ENCODE measurements around the gene GAREM2. TPM values are rescaled to one million over a fixed set of nuclear protein-coding genes. Genes with fewer than 3 reads are reported as not detected.

Gene GAREM2
- total and polyA plus RNA-seq, 9 of the 15 experiments (the other 6 are each of a cell fraction or from before 2014, with no cell fraction given): 1.7 to 12.4 (median 2.5) TPM

- BruUV-seq (replicated peaks): no TSS peak
- no peak overlapping the region for H3K27ac ChIP-seq (ENCODE audit: extremely low read depth, low read depth, low read length)
- ChIA-PET CTCF (ENCODE audit: low intra/inter-chr PET ratio) (no interaction called here), POLR2A (no interaction called here)
- H3K4me3 ChIP-seq: no peak overlapping the region
- H3K9me3 ChIP-seq (replicated peaks; ENCODE audit: control insufficient read depth, insufficient read depth, low read depth, low read length): no peaks in the 10 kb centered on the region
- no peaks in the 10 kb centered on the region for H3K9me1 ChIP-seq (ENCODE audit: control insufficient read depth, insufficient read depth, low read length)
- no peak for ATAC-seq
- 39% methylated on average over 4 of the region's 5 CpGs for WGBS (ENCODE audit: insufficient coverage, low coverage, missing lambda C conversion rate)
- no peak overlapping the region for H3K4me2 ChIP-seq (ENCODE audit: insufficient read depth, low read length)
- no peaks in the 10 kb centered on the region for H3K36me3 ChIP-seq (ENCODE audit: control insufficient read depth, insufficient read depth, low read length)
- in situ Hi-C loops (cut with MboI): no loop called here
- H3K27me3 ChIP-seq (ENCODE audit: control insufficient read depth in 2 of 2, insufficient read depth in 2 of 2, low read length in 2 of 2): peaks cover 0 to 5% of the 10 kb centered on the region in 2 experiments; a peak in 2 of 5 replicates
- H3K4me1 ChIP-seq (replicated peaks in 1 of 2; ENCODE audit: control insufficient read depth in 2 of 2, insufficient read depth in 2 of 2, low read length in 2 of 2): peaks cover 0 to 30% of the 10 kb centered on the region in 2 experiments; a peak in 2 of 5 replicates
- no peak overlapping the region; a peak in 1 of 4 replicates for H3K9ac ChIP-seq (ENCODE audit: insufficient read depth in 1 of 2, low read depth in 2 of 2, low read length in 2 of 2)
- intact Hi-C loops (cut with micrococcal nuclease): no loop called here
- no peak overlapping the region for H2AFZ ChIP-seq (ENCODE audit: low read depth, low read length)
- no peak for FAIRE-seq
- TF ChIP-seq KLF1 (tag; IDR thresholded peaks at IDR 0.05) (no peak), ZNF830 (CRISPR knock-in tag; IDR thresholded peaks at IDR 0.05) (no peak), ZNF263 (CRISPR knock-in tag; IDR thresholded peaks at IDR 0.05; ENCODE audit: borderline replicate concordance) (no peak), ILK (tag; IDR thresholded peaks at IDR 0.05; ENCODE audit: borderline replicate concordance, low read depth) (no peak), CHCHD3 (CRISPR knock-in tag; IDR thresholded peaks at IDR 0.05) (no peak), FUS (optimal IDR thresholded peaks at IDR 0.05; ENCODE audit: low read depth, low read length) (no peak)
- TF ChIP-seq, protein P1, sequence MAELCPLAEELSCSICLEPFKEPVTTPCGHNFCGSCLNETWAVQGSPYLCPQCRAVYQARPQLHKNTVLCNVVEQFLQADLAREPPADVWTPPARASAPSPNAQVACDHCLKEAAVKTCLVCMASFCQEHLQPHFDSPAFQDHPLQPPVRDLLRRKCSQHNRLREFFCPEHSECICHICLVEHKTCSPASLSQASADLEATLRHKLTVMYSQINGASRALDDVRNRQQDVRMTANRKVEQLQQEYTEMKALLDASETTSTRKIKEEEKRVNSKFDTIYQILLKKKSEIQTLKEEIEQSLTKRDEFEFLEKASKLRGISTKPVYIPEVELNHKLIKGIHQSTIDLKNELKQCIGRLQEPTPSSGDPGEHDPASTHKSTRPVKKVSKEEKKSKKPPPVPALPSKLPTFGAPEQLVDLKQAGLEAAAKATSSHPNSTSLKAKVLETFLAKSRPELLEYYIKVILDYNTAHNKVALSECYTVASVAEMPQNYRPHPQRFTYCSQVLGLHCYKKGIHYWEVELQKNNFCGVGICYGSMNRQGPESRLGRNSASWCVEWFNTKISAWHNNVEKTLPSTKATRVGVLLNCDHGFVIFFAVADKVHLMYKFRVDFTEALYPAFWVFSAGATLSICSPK (IDR thresholded peaks at IDR 0.05; ENCODE audit: borderline replicate concordance): no peak
- TF ChIP-seq, protein P2, sequence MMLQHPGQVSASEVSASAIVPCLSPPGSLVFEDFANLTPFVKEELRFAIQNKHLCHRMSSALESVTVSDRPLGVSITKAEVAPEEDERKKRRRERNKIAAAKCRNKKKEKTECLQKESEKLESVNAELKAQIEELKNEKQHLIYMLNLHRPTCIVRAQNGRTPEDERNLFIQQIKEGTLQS (IDR thresholded peaks at IDR 0.05): no peak
- TF ChIP-seq, protein P2 (CRISPR knock-in tag; conservative IDR thresholded peaks at IDR 0.05): no peak
- H4K20me1 ChIP-seq (replicated peaks; ENCODE audit: control insufficient read depth, insufficient read depth, low read length): no peaks in the 10 kb centered on the region
- no peak for DNase-seq (ENCODE audit: extremely low read depth in 1 of 4, low spot score in 3 of 4)
- H3K79me2 ChIP-seq (ENCODE audit: control insufficient read depth, insufficient read depth, low read length): no peaks in the 10 kb centered on the region
These were observed 3.7 kb upstream of the GAREM2 start for GRCh38 chr2:26169226-26169625.
